ENCODE results near the gene TSKU. TPM values are rescaled to one million over a fixed set of nuclear protein-coding genes. Genes with fewer than 3 reads are reported as not detected.

TSKU gene
- total RNA-seq, 4 donors from 2014 or later, result 32.0 to 80.7 (median 63.4) TPM

GRCh38 chr11:76777305-76777704 is 5.9 kb upstream of the TSKU start:
- in situ Hi-C loops (cut with MboI; ENCODE audit: low pct_ligation_motif_present in 1 of 4, low pct_unique_long_range_greater_than_20kb in 1 of 4, low sequenced_read_pairs in 3 of 4), result no loop called here
- no peak overlapping the region for H3K4me3 ChIP-seq
- peaks cover 17% of the 10 kb centered on the region in 2 donors for H3K9me3 ChIP-seq
- H3K4me1 ChIP-seq, result peaks cover 18 to 35% (median 28%) of the 10 kb centered on the region in 4 donors
- H3K27ac ChIP-seq, result no peak overlapping the region
- no peaks in the 10 kb centered on the region for H3K36me3 ChIP-seq
- no peak for DNase-seq
- no peak for TF ChIP-seq POLR2A (IDR thresholded peaks at IDR 0.05)
- TF ChIP-seq CTCF (IDR thresholded peaks at IDR 0.05), result no peak
- TF ChIP-seq POLR2AphosphoS5 (IDR thresholded peaks at IDR 0.05), result no peak
- TF ChIP-seq EP300 (IDR thresholded peaks at IDR 0.05; ENCODE audit: low read depth), result no peak
- intact Hi-C loops (cut with DNase I; ENCODE audit: low total_unique reads), result no loop called here
- H3K27me3 ChIP-seq, result no peaks in the 10 kb centered on the region

- H3K27me3 ChIP-seq, result no peaks in the 10 kb centered on the region
- TF ChIP-seq CTCF (IDR thresholded peaks at IDR 0.05) (no peak), EP300 (IDR thresholded peaks at IDR 0.05; ENCODE audit: low read depth) (no peak), POLR2AphosphoS5 (IDR thresholded peaks at IDR 0.05) (no peak), POLR2A (IDR thresholded peaks at IDR 0.05) (no peak)
- peaks cover 15 to 34% (median 24%) of the 10 kb centered on the region in 4 donors for H3K4me1 ChIP-seq
- intact Hi-C loops (cut with DNase I; ENCODE audit: low total_unique reads) (no loop called here), in situ Hi-C loops (cut with MboI; ENCODE audit: low pct_ligation_motif_present in 1 of 4, low pct_unique_long_range_greater_than_20kb in 1 of 4, low sequenced_read_pairs in 3 of 4) (no loop called here)
- no peak overlapping the region for H3K27ac ChIP-seq
- H3K4me3 ChIP-seq, result no peak overlapping the region
- peaks cover 17% of the 10 kb centered on the region in 2 donors for H3K9me3 ChIP-seq
- DNase-seq, result no peak
- H3K36me3 ChIP-seq, result no peaks in the 10 kb centered on the region
- 33 to 51% methylated on average over 1 to 2 of the region's 2 CpGs for WGBS, 2 donors (ENCODE audit: low coverage in 1 of 2)
These were observed 5.3 kb upstream of the TSKU start for GRCh38 chr11:76777876-76778275.

GRCh38 chr11:76778874-76779273 is 4.3 kb upstream of the TSKU start:
- Histone ChIP-seq H3K27ac (no peak overlapping the region), H3K4me3 (no peak overlapping the region), H3K27me3 (peaks cover 4% of the 10 kb centered on the region), H3K4me1 (peaks cover 7 to 26% (median 19%) of the 10 kb centered on the region in 4 donors), H3K9me3 (peaks cover 17% of the 10 kb centered on the region in 2 donors), H3K36me3 (no peaks in the 10 kb centered on the region)
- no peak for DNase-seq
- in situ Hi-C loops (cut with MboI; ENCODE audit: low pct_ligation_motif_present in 1 of 4, low pct_unique_long_range_greater_than_20kb in 1 of 4, low sequenced_read_pairs in 3 of 4), result no loop called here
- intact Hi-C loops (cut with DNase I; ENCODE audit: low total_unique reads), result no loop called here
- TF ChIP-seq CTCF (IDR thresholded peaks at IDR 0.05), result no peak
- TF ChIP-seq POLR2A (IDR thresholded peaks at IDR 0.05), result no peak
- no peak for TF ChIP-seq EP300 (IDR thresholded peaks at IDR 0.05; ENCODE audit: low read depth)
- no peak for TF ChIP-seq POLR2AphosphoS5 (IDR thresholded peaks at IDR 0.05)
- 80 to 85% methylated on average over 3 of the region's 3 CpGs for WGBS, 2 donors (ENCODE audit: low coverage in 1 of 2)

GRCh38 chr11:76781046-76781801 is 1.9 kb upstream of the TSKU start:
- intact Hi-C loops (cut with DNase I; ENCODE audit: low total_unique reads), result no loop called here
- Histone ChIP-seq H3K9me3 (peaks cover 8 to 13% of the 10 kb centered on the region in 2 donors), H3K36me3 (no peaks in the 10 kb centered on the region), H3K27me3 (peaks cover 6% of the 10 kb centered on the region), H3K4me3 (peak overlapping the region in 1 of 4 donors; percentile 92), H3K27ac (peak overlapping the region; percentile 94 to 95 (median 95)), H3K4me1 (peaks cover 7 to 37% (median 32%) of the 10 kb centered on the region in 4 donors)
- TF ChIP-seq POLR2A (IDR thresholded peaks at IDR 0.05) (peak; percentile 35), POLR2AphosphoS5 (IDR thresholded peaks at IDR 0.05) (peak in 2 of 3 donors; percentile 44 to 61), EP300 (IDR thresholded peaks at IDR 0.05; ENCODE audit: low read depth) (no peak)
- DNase-seq, result peak; percentile 75
- in situ Hi-C loops (cut with MboI; ENCODE audit: low pct_ligation_motif_present in 1 of 4, low pct_unique_long_range_greater_than_20kb in 1 of 4, low sequenced_read_pairs in 3 of 4), result no loop called here
- WGBS, 2 donors (ENCODE audit: low coverage in 1 of 2), result 36 to 56% methylated on average over 2 to 8 of the region's 8 CpGs

Data from transverse colon (tissue), 4 donors.